ENCODE data around the gene CD300A. TPM values are rescaled to one million over a fixed set of nuclear protein-coding genes. Genes with fewer than 3 reads are reported as not detected.

The CD300A gene
- total RNA-seq, result 4.3 TPM

- DNase-seq (ENCODE audit: low spot score), result peak; percentile 65
These were observed at the start of gene CD300A for GRCh38 chr17:74466111-74466827. TSS of gene CD300A (plus strand) at chr17:74466634. CDS start at chr17:74466704, 70 bp downstream.

GRCh38 chr17:74417178-74418045, 49.0 kb upstream of the CD300A start:
- no peak for DNase-seq (ENCODE audit: low spot score)

- no peak for DNase-seq (ENCODE audit: low spot score)
These were observed 46.5 kb upstream of the CD300A start for GRCh38 chr17:74419928-74420411.

GRCh38 chr17:74424117-74424516, 42.3 kb upstream of the CD300A start:
- no peak for DNase-seq (ENCODE audit: low spot score)

GRCh38 chr17:74424657-74425056, 41.8 kb upstream of the CD300A start:
- DNase-seq (ENCODE audit: low spot score), result no peak

- DNase-seq (ENCODE audit: low spot score), result no peak
These were observed 39.8 kb upstream of the CD300A start for GRCh38 chr17:74426551-74427047.

- peak; percentile 82 for DNase-seq (ENCODE audit: low spot score)
These were observed 39.2 kb upstream of the CD300A start for GRCh38 chr17:74427048-74427762.

- no peak for DNase-seq (ENCODE audit: low spot score)
These were observed 38.7 kb upstream of the CD300A start for GRCh38 chr17:74427763-74428153.

- peak; percentile 70 for DNase-seq (ENCODE audit: low spot score)
These were observed 36.6 kb upstream of the CD300A start for GRCh38 chr17:74429604-74430384.

GRCh38 chr17:74430385-74430705, 36.1 kb upstream of the CD300A start:
- DNase-seq (ENCODE audit: low spot score), result no peak

- DNase-seq (ENCODE audit: low spot score), result peak; percentile 95
These were observed 35.5 kb upstream of the CD300A start for GRCh38 chr17:74430706-74431567.

GRCh38 chr17:74431568-74432423, 34.6 kb upstream of the CD300A start, which contains the start of gene GPRC5C:
TSS of gene GPRC5C (plus strand) at chr17:74432088. CDS start at chr17:74439777, 7,689 bp downstream.
- DNase-seq (ENCODE audit: low spot score), result peak; percentile 92

- no peak for DNase-seq (ENCODE audit: low spot score)
These were observed 34.1 kb upstream of the CD300A start for GRCh38 chr17:74432424-74432690.

GRCh38 chr17:74432766-74433391, 33.6 kb upstream of the CD300A start:
- no peak for DNase-seq (ENCODE audit: low spot score)

- no peak for DNase-seq (ENCODE audit: low spot score)
These were observed 32.9 kb upstream of the CD300A start for GRCh38 chr17:74433421-74434121.

GRCh38 chr17:74435775-74436359, 30.6 kb upstream of the CD300A start:
- no peak for DNase-seq (ENCODE audit: low spot score)

- DNase-seq (ENCODE audit: low spot score), result no peak
These were observed 28.7 kb upstream of the CD300A start for GRCh38 chr17:74437702-74438101.

Data from ureter (tissue), 1 donor.